HG03558 (cell line): ENCODE results near the gene ICAM1.
A peak's percentile ranks its signal among the peaks of the same experiment; 100 is the strongest.

Source experiments
- ATAC-seq: cut with Tn5 transposase; IDR thresholded peaks from one replicate; pipeline ENCODE4 v1.9.1; 2021; ENCODE audit warnings: moderate number of reproducible peaks; ENCODE audit not compliant: unreplicated experiment; ENCODE audit errors: extremely low read depth

Gene ICAM1

DNA sequence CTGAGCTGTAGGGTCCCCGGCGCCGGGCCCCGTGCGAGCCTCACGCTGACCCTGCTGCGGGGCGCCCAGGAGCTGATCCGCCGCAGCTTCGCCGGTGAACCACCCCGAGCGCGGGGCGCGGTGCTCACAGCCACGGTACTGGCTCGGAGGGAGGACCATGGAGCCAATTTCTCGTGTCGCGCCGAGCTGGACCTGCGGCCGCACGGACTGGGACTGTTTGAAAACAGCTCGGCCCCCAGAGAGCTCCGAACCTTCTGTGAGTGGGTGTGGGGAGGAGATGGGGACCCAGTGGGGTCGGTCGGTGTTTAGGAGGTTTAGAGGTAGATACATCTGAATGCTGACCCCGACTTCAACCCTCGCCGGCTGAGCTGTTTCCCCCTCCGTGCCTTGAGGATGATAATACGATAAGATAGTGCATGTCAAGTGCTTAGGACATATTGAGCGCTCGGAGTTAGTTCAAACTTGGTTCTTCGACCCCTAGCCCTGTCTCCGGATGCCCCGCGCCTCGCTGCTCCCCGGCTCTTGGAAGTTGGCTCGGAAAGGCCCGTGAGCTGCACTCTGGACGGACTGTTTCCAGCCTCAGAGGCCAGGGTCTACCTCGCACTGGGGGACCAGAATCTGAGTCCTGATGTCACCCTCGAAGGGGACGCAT is 20.8 kb downstream of the ICAM1 start:
- no peak for ATAC-seq

DNA sequence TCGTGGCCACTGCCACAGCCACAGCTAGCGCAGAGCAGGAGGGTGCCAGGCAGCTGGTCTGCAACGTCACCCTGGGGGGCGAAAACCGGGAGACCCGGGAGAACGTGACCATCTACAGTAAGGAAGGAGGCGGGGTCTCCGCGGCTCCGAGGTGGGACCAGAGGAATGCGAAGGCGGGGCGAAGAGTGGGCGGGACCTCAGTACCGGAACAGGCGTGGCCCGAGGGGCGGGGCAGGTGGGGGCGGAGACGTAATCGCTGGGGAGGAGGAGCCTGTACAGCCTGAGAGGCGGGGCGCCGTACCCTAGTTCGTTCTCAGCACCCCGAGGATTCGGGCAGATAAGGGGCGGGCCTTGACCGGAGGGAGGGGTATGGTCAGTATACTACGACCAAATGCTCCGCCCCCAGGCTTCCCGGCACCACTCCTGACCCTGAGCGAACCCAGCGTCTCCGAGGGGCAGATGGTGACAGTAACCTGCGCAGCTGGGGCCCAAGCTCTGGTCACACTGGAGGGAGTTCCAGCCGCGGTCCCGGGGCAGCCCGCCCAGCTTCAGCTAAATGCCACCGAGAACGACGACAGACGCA is 21.4 kb downstream of the ICAM1 start:
- no peak for ATAC-seq

GRCh38 chr19:10292789-10293636 is 22.1 kb downstream of the ICAM1 start:
- no peak for ATAC-seq

DNA sequence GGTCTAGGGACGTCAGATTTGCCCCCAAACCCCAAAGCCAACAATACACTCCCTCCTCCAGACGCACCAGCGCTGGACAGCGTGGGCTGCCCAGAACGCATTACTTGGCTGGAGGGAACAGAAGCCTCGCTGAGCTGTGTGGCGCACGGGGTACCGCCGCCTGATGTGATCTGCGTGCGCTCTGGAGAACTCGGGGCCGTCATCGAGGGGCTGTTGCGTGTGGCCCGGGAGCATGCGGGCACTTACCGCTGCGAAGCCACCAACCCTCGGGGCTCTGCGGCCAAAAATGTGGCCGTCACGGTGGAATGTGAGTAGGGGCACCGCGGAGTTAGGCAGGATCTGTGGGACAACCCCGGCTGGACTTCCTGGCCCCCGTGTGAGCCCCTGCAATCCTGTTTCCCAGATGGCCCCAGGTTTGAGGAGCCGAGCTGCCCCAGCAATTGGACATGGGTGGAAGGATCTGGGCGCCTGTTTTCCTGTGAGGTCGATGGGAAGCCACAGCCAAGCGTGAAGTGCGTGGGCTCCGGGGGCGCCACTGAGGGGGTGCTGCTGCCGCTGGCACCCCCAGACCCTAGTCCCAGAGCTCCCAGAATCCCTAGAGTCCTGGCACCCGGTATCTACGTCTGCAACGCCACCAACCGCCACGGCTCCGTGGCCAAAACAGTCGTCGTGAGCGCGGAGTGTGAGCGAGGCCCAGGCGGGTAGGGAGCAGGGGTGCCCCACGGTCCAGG is 22.9 kb downstream of the ICAM1 start:
- no peak for ATAC-seq

DNA sequence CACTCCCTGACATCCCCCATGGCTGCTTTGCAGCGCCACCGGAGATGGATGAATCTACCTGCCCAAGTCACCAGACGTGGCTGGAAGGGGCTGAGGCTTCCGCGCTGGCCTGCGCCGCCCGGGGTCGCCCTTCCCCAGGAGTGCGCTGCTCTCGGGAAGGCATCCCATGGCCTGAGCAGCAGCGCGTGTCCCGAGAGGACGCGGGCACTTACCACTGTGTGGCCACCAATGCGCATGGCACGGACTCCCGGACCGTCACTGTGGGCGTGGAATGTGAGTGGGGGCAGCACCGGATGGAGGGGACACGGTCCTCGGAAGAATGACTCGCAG is 23.4 kb downstream of the ICAM1 start:
- no peak for ATAC-seq

DNA sequence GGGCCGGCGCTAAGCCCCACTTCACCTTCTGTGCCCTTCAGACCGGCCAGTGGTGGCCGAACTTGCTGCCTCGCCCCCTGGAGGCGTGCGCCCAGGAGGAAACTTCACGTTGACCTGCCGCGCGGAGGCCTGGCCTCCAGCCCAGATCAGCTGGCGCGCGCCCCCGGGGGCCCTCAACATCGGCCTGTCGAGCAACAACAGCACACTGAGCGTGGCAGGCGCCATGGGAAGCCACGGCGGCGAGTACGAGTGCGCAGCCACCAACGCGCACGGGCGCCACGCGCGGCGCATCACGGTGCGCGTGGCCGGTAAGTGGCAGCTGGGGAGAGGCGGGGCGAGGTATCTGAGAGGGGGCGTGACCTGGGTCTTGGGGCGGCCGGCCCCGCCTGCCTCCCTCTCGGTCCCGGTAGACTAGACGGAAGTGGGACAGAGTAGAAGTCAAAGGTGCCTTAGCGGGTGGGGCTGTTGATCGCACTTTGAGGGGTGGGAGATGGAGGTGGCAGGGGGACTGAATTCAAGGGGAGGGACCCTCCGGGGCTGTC is 24.5 kb downstream of the ICAM1 start:
- ATAC-seq: no peak

DNA sequence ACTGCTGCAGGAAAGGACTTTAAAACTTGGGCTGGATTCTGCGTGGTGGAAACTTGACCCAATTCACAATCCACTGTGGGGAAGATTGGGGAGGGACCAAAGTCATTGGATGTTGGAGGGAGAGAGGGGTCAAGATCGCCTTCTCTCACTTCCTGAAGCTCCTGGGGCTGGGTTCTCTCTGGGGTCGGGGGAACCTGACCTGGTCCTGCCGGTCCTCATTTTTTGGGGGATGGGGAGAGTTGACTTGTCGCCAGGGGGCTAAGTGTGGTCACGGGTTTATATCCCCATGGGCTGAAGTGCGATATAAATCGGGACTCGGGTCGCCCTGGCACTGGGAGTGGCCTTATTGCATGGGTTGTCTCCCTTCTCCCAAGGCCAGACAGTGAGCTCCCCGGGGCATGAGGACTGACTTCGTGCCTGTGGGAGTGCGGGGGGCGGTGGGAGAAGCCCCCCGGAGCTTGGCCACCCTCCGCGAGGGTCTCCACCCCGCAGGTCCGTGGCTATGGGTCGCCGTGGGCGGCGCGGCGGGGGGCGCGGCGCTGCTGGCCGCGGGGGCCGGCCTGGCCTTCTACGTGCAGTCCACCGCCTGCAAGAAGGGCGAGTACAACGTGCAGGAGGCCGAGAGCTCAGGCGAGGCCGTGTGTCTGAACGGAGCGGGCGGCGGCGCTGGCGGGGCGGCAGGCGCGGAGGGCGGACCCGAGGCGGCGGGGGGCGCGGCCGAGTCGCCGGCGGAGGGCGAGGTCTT is 25.1 kb downstream of the ICAM1 start:
- no peak for ATAC-seq

GRCh38 chr19:10299545-10300458 is 28.9 kb downstream of the ICAM1 start:
- no peak for ATAC-seq

- ATAC-seq: no peak
Measured at GRCh38 chr19:10305139-10305806, 34.4 kb downstream of the ICAM1 start.

DNA sequence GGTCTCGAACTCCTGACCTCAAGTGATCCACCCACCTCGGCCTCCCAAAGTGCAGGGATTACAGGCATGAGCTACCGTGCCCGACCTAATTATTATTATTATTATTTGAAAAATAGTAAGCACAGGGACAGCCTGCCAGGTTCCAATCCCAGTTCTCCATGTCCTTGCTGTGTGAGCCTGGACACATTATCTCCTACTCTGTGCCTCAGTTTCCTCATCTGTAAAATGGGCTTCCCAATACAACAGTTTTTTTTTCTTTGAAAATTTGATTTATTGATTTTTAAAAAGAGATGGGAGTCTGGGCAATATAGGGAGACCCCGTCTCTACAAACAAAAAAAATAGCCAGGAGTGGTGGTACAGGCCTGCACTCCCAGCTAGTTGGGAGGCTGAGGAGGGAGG is 35.4 kb downstream of the ICAM1 start:
- ATAC-seq: no peak

GRCh38 chr19:10309423-10309822 is 38.5 kb downstream of the ICAM1 start, which contains the start of gene ZGLP1:
Gene ZGLP1 (minus strand): TSS chr19:10309815.
- no peak for ATAC-seq

GRCh38 chr19:10315335-10316214 is 44.7 kb downstream of the ICAM1 start, which contains the start of gene FDX2:
Gene FDX2 (minus strand): TSS chr19:10316015. CDS start chr19:10315996, 19 bp downstream.
- peak; percentile 74 for ATAC-seq

DNA sequence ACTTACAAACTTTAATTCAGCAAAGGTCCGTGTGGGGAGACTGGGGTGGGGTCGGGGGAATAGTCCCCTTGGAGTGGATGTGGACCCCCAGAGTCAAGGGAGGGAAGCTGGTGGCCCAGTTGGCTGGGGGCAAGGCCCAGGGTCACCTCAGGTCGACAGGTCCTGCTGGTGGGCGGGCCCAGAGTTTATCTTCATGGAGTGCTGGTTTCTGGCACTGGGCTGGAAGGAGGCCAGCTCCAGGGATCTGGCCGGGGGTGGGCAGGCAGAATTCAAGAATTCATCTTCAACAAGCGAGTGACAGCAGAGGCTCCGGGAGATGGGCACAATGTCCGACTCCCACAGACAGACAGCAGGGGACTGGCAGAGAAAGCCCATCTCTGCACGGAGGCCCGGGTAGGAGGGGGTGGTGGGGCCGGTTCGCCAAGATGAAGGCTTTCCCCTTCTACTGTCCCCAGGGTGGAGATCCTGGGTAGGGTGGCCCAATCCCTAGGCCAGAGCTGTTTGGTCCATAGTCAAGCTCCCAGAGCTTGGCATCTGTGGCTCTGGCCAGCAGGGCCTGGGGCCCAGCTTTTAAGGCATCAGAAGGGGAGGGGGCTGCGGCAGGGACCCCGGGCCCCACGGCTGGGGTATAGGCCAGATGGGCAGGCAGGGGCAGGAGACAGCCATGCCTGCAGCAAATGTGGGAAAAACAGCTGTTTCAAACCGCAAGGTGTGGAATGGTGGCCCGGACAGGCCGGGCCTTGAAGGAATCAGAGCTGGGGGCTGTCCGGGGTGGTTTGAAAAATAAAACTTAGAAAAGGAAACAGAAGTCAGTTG is 45.5 kb downstream of the ICAM1 start:
- no peak for ATAC-seq

GRCh38 chr19:10317045-10317856 is 46.3 kb downstream of the ICAM1 start:
- ATAC-seq: no peak

DNA sequence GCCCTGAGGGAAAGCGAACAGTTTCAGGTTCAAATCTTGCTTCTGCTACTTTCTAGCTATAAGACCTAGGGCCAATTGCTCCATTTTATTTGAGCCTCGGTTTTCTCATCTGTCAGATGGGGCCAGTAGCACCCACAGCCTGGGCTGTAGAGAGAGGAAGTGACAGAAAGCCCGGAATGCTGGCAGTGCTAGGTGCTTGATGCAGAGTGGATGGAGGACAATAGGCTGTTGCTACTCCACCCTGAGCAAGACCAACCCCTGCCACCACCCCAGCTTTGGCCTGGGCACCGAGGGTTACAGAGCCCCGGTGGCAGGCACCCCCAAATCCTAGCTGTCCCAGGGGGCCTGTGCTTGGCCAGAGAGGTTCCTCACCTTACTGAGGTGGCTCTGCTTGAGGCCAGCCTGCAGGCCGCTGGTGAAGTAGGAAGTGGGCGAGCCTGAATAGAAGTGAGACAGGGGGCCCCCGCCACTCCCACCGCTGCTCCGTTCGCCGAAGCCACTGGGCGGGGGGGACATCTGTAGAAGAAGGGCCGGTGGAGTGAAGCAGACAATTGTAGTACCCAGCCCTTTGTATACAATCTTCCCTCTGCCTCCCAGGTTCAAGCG is 47.0 kb downstream of the ICAM1 start:
- ATAC-seq: no peak
